ENCODE measurements around the gene SERTAD3.
"Not testable (repeated sequence)": the region's sequence is repeated elsewhere in the genome, so short reads cannot be mapped to it uniquely, and the experiment has no call there.

The SERTAD3 gene

GRCh38 chr19:40457953-40458596 lies 13.9 kb upstream of the SERTAD3 start:
- DNase-seq = no peak

GRCh38 chr19:40457048-40457447 lies 12.9 kb upstream of the SERTAD3 start:
- no peak for DNase-seq

GRCh38 chr19:40453943-40454342 lies 9.8 kb upstream of the SERTAD3 start:
- DNase-seq = not testable (repeated sequence)

- no peak for DNase-seq
Measured at GRCh38 chr19:40453151-40453735, 9.1 kb upstream of the SERTAD3 start.

- no peak for DNase-seq
Measured at GRCh38 chr19:40452016-40452415, 7.9 kb upstream of the SERTAD3 start.

- DNase-seq = no peak
Measured at GRCh38 chr19:40450664-40451063, 6.5 kb upstream of the SERTAD3 start.

- DNase-seq = no peak
Measured at GRCh38 chr19:40449506-40449905, 5.4 kb upstream of the SERTAD3 start.

GRCh38 chr19:40446263-40446784 lies 2.2 kb upstream of the SERTAD3 start:
- no peak for DNase-seq

- DNase-seq = no peak
Measured at GRCh38 chr19:40445780-40446262, 1.7 kb upstream of the SERTAD3 start.

GRCh38 chr19:40444825-40445312 lies 734 bp upstream of the SERTAD3 start:
- DNase-seq = no peak

GRCh38 chr19:40443131-40443999 lies 770 bp downstream of the SERTAD3 start:
- DNase-seq = peak; percentile 96 to 99 (median 99)

- DNase-seq = no peak
Measured at GRCh38 chr19:40442328-40443130, 1.6 kb downstream of the SERTAD3 start.

- DNase-seq = no peak
Measured at GRCh38 chr19:40441719-40442253, 2.3 kb downstream of the SERTAD3 start.

- no peak for DNase-seq
Measured at GRCh38 chr19:40438284-40438683, 5.9 kb downstream of the SERTAD3 start.

- DNase-seq = peak; percentile 77 to 87 (median 83)
Measured at GRCh38 chr19:40433391-40434216, 10.5 kb downstream of the SERTAD3 start.

GRCh38 chr19:40432760-40433159 lies 11.4 kb downstream of the SERTAD3 start:
- peak in 1 of 3 experiments; percentile 21 for DNase-seq

- no peak for DNase-seq
Measured at GRCh38 chr19:40431698-40432097, 12.4 kb downstream of the SERTAD3 start.

- not testable (repeated sequence) for DNase-seq
Measured at GRCh38 chr19:40430242-40430641, 13.9 kb downstream of the SERTAD3 start.

- not testable (repeated sequence) for DNase-seq
Measured at GRCh38 chr19:40428197-40428596, 15.9 kb downstream of the SERTAD3 start.

- DNase-seq = peak; percentile 98 to 99 (median 99)
Measured at GRCh38 chr19:40425450-40426287, 18.5 kb downstream of the SERTAD3 start, which contains the start of gene SERTAD1. SERTAD1 (minus strand) TSS chr19:40425992; CDS start chr19:40423546, 2,446 bp downstream.
